ENCODE data around the gene GJD2. TPM values are rescaled to one million over a fixed set of nuclear protein-coding genes. Genes with fewer than 3 reads are reported as not detected.

GJD2 gene
- total RNA-seq (under 1 TPM in 1 of 2 donors, not detected in 1; 0.13 TPM), polyA plus RNA-seq (not detected)
- long read RNA-seq, donor 1 = 0 reads
- long read RNA-seq, donor 2 = 0 reads

DNA sequence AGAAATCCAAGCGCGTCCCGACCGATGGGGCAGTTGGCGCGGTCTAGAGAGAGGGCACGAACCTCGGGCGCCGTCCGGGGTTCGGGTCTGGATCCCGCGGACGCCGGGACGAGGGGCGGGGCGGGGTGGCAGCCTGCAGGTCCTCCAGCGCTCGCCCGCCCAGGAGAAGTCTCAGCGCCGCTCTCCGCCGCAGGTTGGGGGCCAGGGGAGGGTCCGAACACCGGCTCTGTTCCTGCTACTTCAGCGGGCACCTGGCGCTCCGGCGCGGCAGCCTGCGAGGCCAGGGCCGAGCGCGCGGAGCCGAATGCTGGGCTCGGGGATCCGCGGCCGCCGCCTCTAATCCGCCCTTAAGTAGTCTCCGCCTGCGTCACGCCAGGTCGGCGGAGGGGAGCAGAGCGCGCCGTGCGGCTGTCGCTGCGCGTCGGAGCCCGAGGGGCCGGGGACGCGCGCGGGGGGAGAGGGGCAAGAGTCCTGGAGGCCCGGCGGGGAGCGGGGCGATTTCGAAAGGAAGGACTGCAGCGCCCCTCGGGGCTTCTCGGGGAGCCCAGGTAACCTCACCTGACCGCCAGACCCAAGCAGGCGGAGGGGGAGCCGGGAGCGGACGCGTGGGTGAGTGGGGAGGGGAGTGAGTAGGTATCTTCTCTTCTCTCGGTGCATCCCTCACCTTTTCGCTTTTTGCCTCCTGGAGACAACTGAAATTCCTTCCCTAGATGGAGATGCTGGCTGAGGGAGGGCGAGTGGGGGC lies at the start of gene GJD2:
Gene GJD2 (minus strand): TSS at position 325 of the 745 bp plus-strand sequence. CDS start 510 bp downstream, outside the sequence.
- Histone ChIP-seq H3K4me1 (ENCODE audit: control insufficient read depth in 1 of 2, insufficient read depth in 2 of 2, low read length in 2 of 2) (no peaks in the 10 kb centered on the region), H3K9me3 (ENCODE audit: control insufficient read depth, low read length) (no peaks in the 10 kb centered on the region), H3K27ac (ENCODE audit: low read depth in 1 of 2, low read length in 2 of 2) (no peak within 1 kb of the TSS), H3K36me3 (ENCODE audit: control insufficient read depth in 1 of 2, insufficient read depth in 2 of 2, low read length in 1 of 2) (no peaks in the 10 kb centered on the region), H3K4me3 (ENCODE audit: low read length in 2 of 2) (peak within 1 kb of the TSS; percentile 8 to 36), H3K27me3 (ENCODE audit: control insufficient read depth in 1 of 2, insufficient read depth in 2 of 2, low read length in 1 of 2) (peaks cover 0 to 3% of the 10 kb centered on the region in 2 donors)
- intact Hi-C loops (cut with DNase I) = no loop called here
- no peak for ATAC-seq (ENCODE audit: low FRiP score)
- 1% methylated on average over 67 to 81 of the region's 81 CpGs for whole genome bisulfite sequencing, 2 donors
- DNase-seq = peak in 1 of 2 donors; percentile 75

DNA sequence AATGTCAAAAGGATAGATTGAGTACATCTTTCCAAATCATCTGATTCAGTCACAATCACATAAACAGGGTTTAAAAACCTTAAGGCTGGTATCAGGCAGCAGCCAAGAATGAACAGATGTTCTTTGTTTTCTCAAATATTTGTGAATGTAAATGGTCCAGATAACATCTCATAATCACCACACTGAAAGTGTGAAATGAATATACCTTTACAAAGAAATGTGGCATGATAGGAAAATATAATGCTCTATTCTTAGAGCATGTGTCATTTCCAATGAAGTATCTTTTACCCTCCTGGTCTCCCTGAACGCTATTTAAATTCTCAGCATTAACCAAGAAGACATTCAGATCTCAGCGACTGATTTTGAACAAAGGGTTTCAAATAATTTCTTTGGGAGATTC lies 49.3 kb upstream of the GJD2 start:
- intact Hi-C loops (cut with DNase I) = no loop called here
- Histone ChIP-seq H3K27me3 (ENCODE audit: control insufficient read depth in 1 of 2, insufficient read depth in 2 of 2, low read length in 1 of 2) (no peaks in the 10 kb centered on the region), H3K9me3 (ENCODE audit: control insufficient read depth, low read length) (no peaks in the 10 kb centered on the region), H3K27ac (ENCODE audit: low read depth in 1 of 2, low read length in 2 of 2) (no peak overlapping the region), H3K4me3 (ENCODE audit: low read length in 2 of 2) (no peak overlapping the region), H3K36me3 (ENCODE audit: control insufficient read depth in 1 of 2, insufficient read depth in 2 of 2, low read length in 1 of 2) (no peaks in the 10 kb centered on the region), H3K4me1 (ENCODE audit: control insufficient read depth in 1 of 2, insufficient read depth in 2 of 2, low read length in 2 of 2) (peaks cover 0 to 1% of the 10 kb centered on the region in 2 donors)
- WGBS, 2 donors = 70 to 79% methylated on average over 2 of the region's 2 CpGs
- no peak for DNase-seq
- no peak for ATAC-seq (ENCODE audit: low FRiP score)

GRCh38 chr15:34802803-34803750 lies 48.3 kb upstream of the GJD2 start:
- H3K27me3 ChIP-seq (ENCODE audit: control insufficient read depth in 1 of 2, insufficient read depth in 2 of 2, low read length in 1 of 2) = no peaks in the 10 kb centered on the region
- no peak overlapping the region for H3K4me3 ChIP-seq (ENCODE audit: low read length in 2 of 2)
- 87 to 89% methylated on average over 7 of the region's 7 CpGs for WGBS, 2 donors
- H3K9me3 ChIP-seq (ENCODE audit: control insufficient read depth, low read length) = no peaks in the 10 kb centered on the region
- DNase-seq (no peak), ATAC-seq (ENCODE audit: low FRiP score) (no peak)
- H3K27ac ChIP-seq (ENCODE audit: low read depth in 1 of 2, low read length in 2 of 2) = no peak overlapping the region
- intact Hi-C loops (cut with DNase I) = no loop called here
- H3K36me3 ChIP-seq (ENCODE audit: control insufficient read depth in 1 of 2, insufficient read depth in 2 of 2, low read length in 1 of 2) = no peaks in the 10 kb centered on the region
- peaks cover 0 to 5% of the 10 kb centered on the region in 2 donors for H3K4me1 ChIP-seq (ENCODE audit: control insufficient read depth in 1 of 2, insufficient read depth in 2 of 2, low read length in 2 of 2)

- intact Hi-C loops (cut with DNase I) = no loop called here
- no peak overlapping the region for H3K4me3 ChIP-seq (ENCODE audit: low read length in 2 of 2)
- no peaks in the 10 kb centered on the region for H3K27me3 ChIP-seq (ENCODE audit: control insufficient read depth in 1 of 2, insufficient read depth in 2 of 2, low read length in 1 of 2)
- no peak overlapping the region for H3K27ac ChIP-seq (ENCODE audit: low read depth in 1 of 2, low read length in 2 of 2)
- peaks cover 0 to 5% of the 10 kb centered on the region in 2 donors for H3K4me1 ChIP-seq (ENCODE audit: control insufficient read depth in 1 of 2, insufficient read depth in 2 of 2, low read length in 2 of 2)
- no peak for ATAC-seq (ENCODE audit: low FRiP score)
- no peaks in the 10 kb centered on the region for H3K9me3 ChIP-seq (ENCODE audit: control insufficient read depth, low read length)
- no peaks in the 10 kb centered on the region for H3K36me3 ChIP-seq (ENCODE audit: control insufficient read depth in 1 of 2, insufficient read depth in 2 of 2, low read length in 1 of 2)
- no peak for DNase-seq
- WGBS, 2 donors = 98 to 100% methylated on average over 1 of the region's 1 CpG
Measured at GRCh38 chr15:34802371-34802770, 47.6 kb upstream of the GJD2 start.

- ATAC-seq (ENCODE audit: low FRiP score) (peak; percentile 60), DNase-seq (peak; percentile 87 to 93)
- Histone ChIP-seq H3K36me3 (ENCODE audit: control insufficient read depth in 1 of 2, insufficient read depth in 2 of 2, low read length in 1 of 2) (no peaks in the 10 kb centered on the region), H3K27me3 (ENCODE audit: control insufficient read depth in 1 of 2, insufficient read depth in 2 of 2, low read length in 1 of 2) (no peaks in the 10 kb centered on the region), H3K4me3 (ENCODE audit: low read length in 2 of 2) (no peak overlapping the region), H3K9me3 (ENCODE audit: control insufficient read depth, low read length) (no peaks in the 10 kb centered on the region), H3K27ac (ENCODE audit: low read depth in 1 of 2, low read length in 2 of 2) (peak overlapping the region; percentile 38 to 65), H3K4me1 (ENCODE audit: control insufficient read depth in 1 of 2, insufficient read depth in 2 of 2, low read length in 2 of 2) (peaks cover 0 to 11% of the 10 kb centered on the region in 2 donors)
- 29 to 32% methylated on average over 16 of the region's 16 CpGs for WGBS, 2 donors
- intact Hi-C loops (cut with DNase I) = loop anchor here (5.0 kb wide), 4 partner anchors 43 to 103 kb away; no protein-coding TSS in a partner anchor
Measured at GRCh38 chr15:34799149-34800101, 44.6 kb upstream of the GJD2 start.

- ATAC-seq (ENCODE audit: low FRiP score) (no peak), DNase-seq (no peak)
- Histone ChIP-seq H3K27ac (ENCODE audit: low read depth in 1 of 2, low read length in 2 of 2) (peak overlapping the region; percentile 30 to 58), H3K4me1 (ENCODE audit: control insufficient read depth in 1 of 2, insufficient read depth in 2 of 2, low read length in 2 of 2) (peaks cover 0 to 11% of the 10 kb centered on the region in 2 donors), H3K4me3 (ENCODE audit: low read length in 2 of 2) (no peak overlapping the region), H3K27me3 (ENCODE audit: control insufficient read depth in 1 of 2, insufficient read depth in 2 of 2, low read length in 1 of 2) (no peaks in the 10 kb centered on the region), H3K36me3 (ENCODE audit: control insufficient read depth in 1 of 2, insufficient read depth in 2 of 2, low read length in 1 of 2) (no peaks in the 10 kb centered on the region), H3K9me3 (ENCODE audit: control insufficient read depth, low read length) (no peaks in the 10 kb centered on the region)
- WGBS, 2 donors = 14 to 16% methylated on average over 5 of the region's 5 CpGs
- intact Hi-C loops (cut with DNase I) = loop anchor here (5.0 kb wide), 4 partner anchors 45 to 105 kb away; no protein-coding TSS in a partner anchor
Measured at GRCh38 chr15:34796847-34797435, 42.1 kb upstream of the GJD2 start.

GRCh38 chr15:34795267-34796081 lies 40.7 kb upstream of the GJD2 start, which contains the start of gene ACTC1:
Gene ACTC1 (minus strand): TSS chr15:34795549. CDS start chr15:34794808, 741 bp downstream.
- 7 to 9% methylated on average over 28 to 44 of the region's 44 CpGs for WGBS, 2 donors
- peaks cover 0 to 11% of the 10 kb centered on the region in 2 donors for H3K4me1 ChIP-seq (ENCODE audit: control insufficient read depth in 1 of 2, insufficient read depth in 2 of 2, low read length in 2 of 2)
- DNase-seq (peak; percentile 83 to 93), ATAC-seq (ENCODE audit: low FRiP score) (peak; percentile 87)
- H3K36me3 ChIP-seq (ENCODE audit: control insufficient read depth in 1 of 2, insufficient read depth in 2 of 2, low read length in 1 of 2) = no peaks in the 10 kb centered on the region
- peak within 1 kb of the TSS; percentile 73 to 83 for H3K27ac ChIP-seq (ENCODE audit: low read depth in 1 of 2, low read length in 2 of 2)
- no peaks in the 10 kb centered on the region for H3K9me3 ChIP-seq (ENCODE audit: control insufficient read depth, low read length)
- H3K4me3 ChIP-seq (ENCODE audit: low read length in 2 of 2) = peak within 1 kb of the TSS; percentile 24 to 72
- H3K27me3 ChIP-seq (ENCODE audit: control insufficient read depth in 1 of 2, insufficient read depth in 2 of 2, low read length in 1 of 2) = no peaks in the 10 kb centered on the region
- intact Hi-C loops (cut with DNase I) = loop anchor here (5.0 kb wide), 4 partner anchors 47 to 107 kb away; no protein-coding TSS in a partner anchor
